ENCODE data around the gene ERGIC1.

GRCh38 chr5:172793577-172794488 is 40.2 kb upstream of the ERGIC1 start:
- TF ChIP-seq CTCF (IDR thresholded peaks at IDR 0.05; ENCODE audit: poor library complexity, severe bottlenecking) (no peak), MXI1 (conservative IDR thresholded peaks at IDR 0.05; ENCODE audit: poor library complexity, severe bottlenecking) (no peak)
